GM19452 (cell line): ENCODE results near the gene KIFC3.
"Not testable (repeated sequence)": the region's sequence is repeated elsewhere in the genome, so short reads cannot be mapped to it uniquely, and the experiment has no call there.

Source experiments
- ATAC-seq: cut with Tn5 transposase; IDR thresholded peaks from one replicate; pipeline ENCODE4 v1.9.1; 2021; ENCODE audit not compliant: unreplicated experiment

The KIFC3 gene

DNA sequence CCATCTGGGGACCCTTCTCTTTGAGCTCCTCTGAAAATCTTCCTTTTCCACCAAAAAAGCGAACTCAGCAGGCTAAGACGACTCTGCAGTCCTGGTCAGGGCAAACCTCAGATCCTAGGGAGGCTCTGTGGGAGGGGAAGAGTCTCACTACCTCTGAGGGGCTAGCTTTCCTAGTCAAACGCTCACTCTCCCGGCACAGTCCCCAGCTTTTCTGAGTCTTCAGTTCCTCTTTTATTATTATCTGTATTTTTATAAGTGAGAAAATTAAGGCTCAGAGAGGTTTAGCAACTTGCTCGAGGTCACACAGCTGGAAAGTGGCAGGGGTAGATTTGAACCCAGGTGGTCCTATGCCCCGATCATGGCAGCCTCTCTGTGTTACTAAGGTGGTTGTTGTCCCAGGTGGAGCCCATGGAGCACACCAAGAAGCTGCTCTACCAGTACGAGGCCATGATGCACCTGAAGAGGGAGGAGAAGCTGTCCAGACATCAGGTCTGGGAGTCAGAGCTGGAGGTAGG lies 75.8 kb downstream of the KIFC3 start:
- no peak for ATAC-seq

DNA sequence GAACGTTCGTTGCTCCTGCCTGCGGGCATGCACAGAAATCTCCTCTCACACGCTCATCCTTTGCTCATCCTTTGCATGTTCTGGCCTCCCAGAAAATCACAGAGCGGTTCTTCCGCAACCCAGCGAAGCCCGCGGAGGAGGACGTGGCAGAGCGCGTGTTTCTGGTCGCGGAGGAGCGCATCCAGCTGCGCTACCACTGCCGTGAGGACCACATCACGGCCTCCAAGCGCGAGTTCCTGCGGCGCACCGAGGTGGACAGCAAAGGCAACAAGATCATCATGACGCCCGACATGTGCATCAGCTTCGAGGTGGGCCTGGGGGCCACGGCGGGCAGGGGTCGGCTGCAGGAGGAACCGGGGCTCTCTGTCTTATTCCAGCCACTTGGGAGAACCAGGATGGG lies 76.3 kb downstream of the KIFC3 start:
- no peak for ATAC-seq

DNA sequence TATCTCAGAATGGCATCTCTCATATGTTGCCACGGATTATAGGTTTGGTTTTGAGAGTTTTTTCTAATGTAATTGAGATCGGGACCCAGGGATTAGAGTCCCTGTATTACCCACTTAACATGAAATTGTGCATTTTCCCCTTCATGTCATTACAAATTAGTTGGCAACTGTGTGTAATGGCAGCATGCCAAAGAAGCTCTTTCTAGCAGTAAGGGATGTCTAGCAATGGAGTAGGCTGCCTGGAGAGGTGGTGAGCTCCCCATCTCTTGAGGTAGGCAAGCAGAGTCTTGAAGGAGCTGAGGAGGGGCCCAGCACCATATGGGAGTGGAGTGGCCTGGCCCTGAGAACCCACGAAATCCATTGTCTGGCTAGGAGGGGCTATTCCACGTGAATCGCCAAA lies 76.7 kb downstream of the KIFC3 start:
- no peak for ATAC-seq

DNA sequence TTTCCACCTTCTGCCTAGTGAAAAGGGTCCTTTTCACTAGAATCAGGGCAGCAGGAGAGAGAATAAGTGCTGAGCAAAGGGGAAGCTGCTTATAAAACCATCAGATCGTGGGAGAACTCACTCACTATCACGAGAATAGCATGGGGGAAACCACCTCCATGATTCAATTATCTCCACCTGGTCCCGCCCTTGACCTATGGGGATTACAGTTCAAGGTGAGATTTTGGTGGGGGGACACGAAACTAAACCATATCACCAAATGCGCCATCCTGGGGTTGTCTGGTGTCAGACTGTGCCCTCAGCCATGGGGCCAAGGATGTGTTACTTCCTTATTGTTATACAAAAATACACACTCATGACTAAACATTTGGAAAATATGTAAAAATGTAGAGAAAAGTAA lies 77.1 kb downstream of the KIFC3 start:
- ATAC-seq = no peak

DNA sequence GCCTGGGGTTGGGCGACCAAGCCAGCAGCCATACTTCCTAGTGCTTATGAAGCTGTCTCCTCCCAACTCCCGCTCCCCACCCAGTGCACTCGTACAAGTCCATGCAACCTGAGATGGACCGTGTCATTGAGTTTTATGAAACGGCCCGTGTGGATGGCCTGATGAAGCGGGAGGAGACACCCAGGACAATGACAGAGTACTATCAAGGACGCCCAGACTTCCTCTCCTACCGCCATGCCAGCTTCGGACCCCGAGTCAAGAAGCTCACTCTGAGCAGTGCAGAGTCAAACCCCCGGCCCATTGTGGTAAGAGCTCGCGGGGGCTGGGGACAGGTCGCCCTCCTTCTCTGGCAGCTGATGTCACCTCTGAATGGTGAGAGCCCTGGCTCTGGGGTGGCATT lies 77.8 kb downstream of the KIFC3 start:
- no peak for ATAC-seq

DNA sequence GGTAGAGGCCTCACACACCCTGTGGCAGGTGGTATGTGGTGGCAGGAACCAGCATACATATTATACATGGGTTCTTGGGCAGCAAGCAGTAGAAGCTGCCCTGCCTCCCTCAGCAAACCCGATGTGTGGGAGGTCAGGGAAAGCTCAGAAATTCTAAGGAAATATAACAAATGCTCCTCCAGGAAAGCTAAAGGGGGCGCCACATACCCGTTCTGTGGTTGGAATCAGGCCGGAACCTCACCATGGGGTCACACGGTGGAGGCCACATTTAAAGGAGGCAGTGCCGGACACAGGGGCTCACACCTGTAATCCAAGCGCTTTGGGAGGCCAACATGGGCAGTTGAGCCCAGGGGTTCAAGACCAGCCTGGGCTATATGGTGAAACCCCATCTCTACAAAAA lies 79.1 kb downstream of the KIFC3 start:
- ATAC-seq = no peak

DNA sequence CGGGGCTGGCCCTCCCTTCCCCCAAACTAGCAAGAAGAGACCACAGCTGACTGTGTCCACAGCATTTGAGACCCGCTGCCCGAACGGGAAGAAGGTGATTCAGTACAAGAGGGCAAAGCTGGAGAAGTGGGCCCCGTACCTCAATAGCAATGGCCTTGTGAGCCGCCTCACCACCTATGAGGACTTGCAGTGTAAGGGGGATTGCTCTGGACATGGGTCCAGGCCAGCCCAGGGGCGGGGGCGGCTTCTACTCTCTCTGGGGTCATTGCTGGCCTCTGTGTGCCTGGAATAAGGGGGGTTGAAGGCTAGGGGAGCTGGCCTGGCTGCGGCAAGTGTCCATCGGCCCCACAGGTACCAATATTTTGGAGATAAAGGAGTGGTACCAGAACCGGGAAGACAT lies 79.6 kb downstream of the KIFC3 start:
- no peak for ATAC-seq

DNA sequence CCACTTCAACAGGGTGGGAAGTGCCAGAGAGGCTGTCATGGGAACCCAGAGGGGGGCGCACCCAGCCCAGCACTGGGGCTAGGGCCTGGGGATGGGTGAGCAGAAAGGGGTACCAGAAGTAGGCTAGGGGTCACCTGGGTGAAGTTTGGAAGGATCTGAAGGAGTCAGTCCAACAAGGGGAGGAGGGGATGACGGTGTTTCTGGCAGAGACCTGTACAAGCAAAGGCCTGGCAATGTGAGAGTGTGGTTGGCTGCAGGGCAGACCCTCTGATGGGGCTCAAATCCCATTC lies 80.1 kb downstream of the KIFC3 start:
- no peak for ATAC-seq

DNA sequence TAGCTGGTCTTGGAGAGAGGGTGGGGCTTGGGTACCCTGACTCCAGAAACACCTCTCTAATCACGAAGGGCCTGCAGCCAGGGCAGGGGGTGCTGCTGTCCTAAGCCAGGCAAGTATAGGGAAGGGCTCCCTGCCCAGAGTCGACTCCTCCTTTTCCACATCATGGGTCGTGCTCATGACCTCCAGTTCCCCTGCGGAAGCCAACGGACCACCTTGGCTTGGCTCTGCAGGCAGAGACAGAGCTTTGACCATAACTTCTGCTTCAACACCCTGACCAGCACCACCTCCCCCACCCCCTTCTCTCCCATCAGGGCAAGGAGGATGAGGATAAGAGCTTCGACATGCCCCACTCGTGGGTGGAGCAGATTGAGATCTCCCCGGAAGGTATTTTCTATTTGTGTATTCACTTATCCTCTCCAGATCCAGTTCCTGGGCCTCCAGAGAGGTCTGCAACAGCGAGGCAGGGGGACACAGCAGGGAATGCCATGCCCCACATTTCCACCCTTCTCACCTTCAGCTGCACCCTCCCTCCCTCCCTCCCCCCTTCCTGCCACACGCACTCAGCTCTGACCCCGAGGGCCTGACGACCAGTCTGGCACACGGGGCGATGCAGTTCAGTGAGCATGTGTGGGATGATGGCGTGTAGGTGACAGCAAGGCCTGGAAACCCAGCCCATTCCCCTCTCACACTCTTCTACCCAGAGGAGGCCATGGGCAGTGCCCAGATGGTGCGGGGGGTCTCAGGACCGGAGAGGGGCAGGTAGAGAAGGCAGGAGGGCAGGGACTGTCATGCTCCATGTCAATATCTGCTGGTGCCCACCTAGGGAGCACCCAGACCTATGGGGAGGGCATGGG lies 80.7 kb downstream of the KIFC3 start:
- no peak for ATAC-seq

DNA sequence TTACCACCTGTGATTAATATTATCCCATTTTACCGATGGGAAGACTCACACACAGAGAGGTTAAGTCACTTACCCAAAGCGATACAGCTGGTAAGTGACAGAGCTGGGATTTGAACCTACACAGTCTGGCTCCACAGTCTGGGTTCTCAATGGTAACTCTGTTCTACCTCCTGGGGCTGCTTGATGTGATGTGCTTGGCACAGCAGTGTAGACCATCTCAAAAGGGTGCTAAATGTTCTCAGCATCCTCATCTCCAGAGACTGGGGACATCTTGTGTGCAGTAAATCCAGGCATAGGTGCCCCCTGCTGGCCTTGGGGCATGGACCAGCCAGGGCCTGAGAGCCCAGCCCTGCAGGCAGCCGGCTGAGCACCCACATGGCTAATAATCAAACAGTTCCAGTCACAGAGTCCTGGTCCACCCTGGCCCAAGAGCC lies 82.1 kb downstream of the KIFC3 start:
- no peak for ATAC-seq

DNA sequence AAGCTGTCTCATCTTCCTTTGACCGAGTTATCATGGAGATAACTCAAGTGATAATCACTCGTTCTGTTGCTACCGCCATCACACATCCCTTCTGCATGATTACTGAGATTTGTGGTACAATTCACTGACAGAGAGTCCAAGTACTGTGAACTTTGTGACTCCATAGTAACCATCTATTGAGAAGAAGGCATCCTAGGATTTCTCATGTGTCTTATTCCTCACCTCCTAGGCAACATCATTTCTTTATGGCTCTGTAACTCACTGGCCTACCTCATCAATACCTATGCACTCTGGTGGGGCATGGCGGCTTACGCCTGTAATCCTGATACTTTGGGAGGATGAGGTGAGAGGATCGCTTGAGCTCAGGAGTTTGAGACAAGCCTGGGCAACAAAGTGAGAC lies 88.2 kb downstream of the KIFC3 start:
- ATAC-seq = no peak

DNA sequence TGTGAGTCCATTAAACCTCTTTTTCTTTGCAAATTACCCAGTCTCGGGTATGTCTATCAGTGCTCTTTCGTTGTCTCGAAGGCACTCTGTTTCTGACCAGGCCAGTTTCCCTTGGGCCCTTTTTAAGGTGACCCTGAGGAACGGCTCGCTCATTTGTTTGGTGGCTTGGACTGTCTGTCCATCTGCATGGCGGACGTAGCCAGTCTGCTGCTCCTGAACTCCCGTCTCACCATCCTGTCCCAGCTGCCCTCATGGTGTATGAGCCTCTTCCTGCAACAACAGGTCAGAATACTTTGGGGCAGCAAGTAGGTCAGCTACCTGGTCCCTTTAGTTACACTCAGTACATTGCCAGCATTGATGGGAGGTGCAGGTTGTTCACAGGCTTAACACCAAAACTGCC lies 88.7 kb downstream of the KIFC3 start:
- no peak for ATAC-seq

DNA sequence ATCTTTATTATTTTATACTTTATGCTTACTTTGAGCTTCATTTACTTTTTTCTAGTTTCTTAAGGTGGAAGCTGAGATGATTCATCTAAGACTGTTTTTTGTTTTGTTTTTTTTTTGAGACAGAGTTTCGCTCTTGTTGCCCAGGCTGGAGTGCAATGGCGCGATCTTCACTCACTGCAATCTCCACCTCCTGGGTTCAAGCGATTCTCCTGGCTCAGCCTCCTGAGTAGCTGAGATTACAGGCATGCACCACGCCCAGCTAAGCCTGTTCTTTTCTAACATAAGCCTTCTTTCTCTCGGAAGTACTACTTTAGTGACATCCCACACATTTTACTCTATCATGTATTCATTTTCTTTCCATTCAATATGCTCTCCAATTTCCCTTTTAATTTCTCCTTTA lies 89.7 kb downstream of the KIFC3 start:
- ATAC-seq = not testable (repeated sequence)

DNA sequence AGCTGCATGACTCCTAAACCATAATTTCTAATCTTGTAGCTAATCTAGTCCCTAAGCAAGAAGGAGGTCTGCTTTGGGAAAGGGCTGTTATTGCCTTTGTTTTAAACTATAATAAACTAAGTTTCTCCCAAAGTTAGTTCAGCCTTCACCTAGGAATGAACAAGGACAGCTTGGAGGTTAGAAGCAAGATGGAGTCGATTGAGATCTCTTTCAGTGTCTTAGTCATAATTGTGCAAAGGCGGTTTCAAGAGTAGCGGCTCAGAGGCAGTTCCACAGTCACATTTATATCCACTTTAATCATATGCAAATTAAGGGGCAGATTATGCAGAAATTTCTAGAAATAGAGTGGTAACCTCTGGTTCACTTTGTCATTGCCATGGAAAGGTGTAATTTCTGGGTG lies 90.3 kb downstream of the KIFC3 start:
- no peak for ATAC-seq

DNA sequence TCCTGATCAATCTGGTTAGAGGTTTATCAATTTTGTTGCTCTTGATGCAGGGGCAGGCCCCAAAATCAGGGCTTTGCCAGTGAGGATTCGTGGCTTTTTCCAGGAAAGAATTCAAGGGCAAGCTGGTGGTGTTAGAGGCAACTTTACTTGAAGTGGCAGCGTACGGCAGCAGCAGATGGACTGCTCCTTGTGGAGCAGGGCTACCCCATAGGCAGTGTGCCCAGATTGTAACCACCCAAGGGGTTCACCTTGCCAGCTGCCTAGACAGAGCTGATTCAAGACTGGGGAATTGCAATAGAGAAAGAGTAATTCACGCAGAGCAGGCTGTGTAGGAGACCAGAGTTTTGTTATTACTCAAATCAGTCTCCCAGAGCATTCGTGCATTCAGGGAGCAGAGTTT lies 90.9 kb downstream of the KIFC3 start:
- ATAC-seq = no peak

DNA sequence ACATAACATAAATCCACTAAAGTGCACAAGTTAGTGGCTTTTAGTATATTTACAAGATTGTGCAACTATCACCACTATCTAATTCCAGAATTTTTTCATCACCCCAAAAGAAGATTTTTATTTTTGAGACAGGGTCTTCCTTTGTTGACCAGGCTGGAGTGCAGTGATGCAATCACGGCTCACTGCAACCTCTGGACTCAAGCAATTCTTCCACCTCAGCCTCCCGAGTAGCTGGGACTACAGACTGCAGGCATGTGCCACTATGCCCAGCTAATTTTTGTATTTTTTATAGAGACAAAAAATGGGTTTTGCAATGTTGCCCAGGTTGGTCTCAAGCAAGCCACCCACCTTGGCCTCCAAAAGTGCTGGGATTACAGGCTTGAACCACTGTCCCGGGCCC lies 92.6 kb downstream of the KIFC3 start:
- ATAC-seq = no peak
